Stimulated activated CD8-positive, alpha-beta memory T cell treated with anti-CD3 and anti-CD28 coated beads, Interleukin-4, amount 100 ng/mL, for 48 hours (primary cell): Measurements from ENCODE around the gene ZNF691.
"Not testable (repeated sequence)": the region's sequence is repeated elsewhere in the genome, so short reads cannot be mapped to it uniquely, and the experiment has no call there.

Experiments used
- DNase-seq: peaks from one replicate; pipeline ENCODE4 v3.0.0-alpha.2; 2020

The ZNF691 gene

DNA sequence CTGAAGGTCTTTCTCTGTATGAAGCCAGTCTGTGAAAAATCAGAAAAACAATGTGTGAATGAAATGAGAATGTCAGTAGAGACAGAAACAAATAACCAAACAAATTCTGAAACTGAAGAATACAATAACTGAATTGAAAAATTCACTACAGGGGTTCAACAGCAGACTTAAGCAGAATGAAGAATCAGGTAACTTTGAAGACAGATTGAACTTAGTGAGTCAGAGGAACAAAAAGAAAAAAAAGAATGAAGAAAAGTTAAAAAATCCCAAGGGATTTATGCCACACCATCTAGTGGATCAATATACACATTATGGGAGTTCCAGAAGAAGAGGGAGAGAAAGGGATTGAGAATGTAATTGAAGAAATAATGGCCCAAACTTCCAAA lies 14.6 kb downstream of the ZNF691 start:
- DNase-seq, result no peak

DNA sequence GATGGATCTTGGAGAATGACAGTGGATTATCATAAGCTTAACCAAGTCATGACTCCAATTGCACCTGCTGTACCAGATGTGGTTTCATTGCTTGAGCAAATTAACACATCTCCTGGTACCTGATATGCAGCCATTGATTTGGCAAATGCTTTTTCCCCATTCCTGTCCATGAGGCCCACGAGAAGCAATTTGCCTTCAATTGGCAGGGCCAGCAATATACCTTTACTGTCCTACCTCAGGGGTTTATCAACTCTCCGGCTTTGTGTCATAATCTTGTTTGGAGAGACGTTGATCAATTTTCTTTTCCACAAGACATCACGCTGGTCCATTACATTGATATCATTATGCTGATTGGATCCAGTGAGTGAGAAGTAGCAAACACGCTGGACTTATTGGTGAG lies 20.1 kb downstream of the ZNF691 start:
- no peak for DNase-seq

DNA sequence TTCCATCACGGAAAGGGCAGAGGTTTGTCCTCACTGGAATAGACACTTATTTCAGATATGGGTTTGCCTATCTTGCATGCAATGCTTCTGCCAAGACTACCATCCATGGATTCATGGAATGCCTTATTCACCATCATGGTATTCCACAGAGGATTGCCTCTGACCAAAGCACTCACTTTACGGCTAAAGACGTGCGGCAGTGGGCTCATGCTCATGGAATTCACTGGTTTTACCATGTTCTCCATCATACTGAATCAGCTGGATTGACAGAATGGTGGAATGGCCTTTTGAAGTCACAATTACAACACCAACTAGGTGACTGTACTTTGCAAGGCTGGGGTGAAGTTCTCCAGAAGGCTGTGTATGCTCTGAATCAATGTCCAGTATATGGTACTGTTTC lies 22.1 kb downstream of the ZNF691 start:
- not testable (repeated sequence) for DNase-seq

DNA sequence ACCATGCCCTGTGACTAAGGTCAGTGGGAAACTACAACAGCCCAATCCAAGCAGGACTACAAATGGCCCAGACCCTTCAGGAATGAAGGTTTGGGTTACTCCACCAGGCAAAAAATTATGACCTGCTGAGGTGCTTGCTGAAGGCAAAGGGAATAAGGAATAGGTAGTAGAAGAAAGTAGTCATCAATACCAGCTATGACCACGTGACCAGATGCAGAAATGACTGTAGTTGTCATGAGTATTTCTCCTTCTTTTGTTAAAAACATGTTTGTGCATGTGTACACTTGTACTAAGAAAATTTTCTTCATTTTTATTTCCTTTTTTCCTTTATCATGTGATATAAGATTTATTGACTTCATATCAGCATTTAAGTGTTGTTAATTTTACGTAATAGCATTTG lies 22.8 kb downstream of the ZNF691 start:
- DNase-seq, result not testable (repeated sequence)

DNA sequence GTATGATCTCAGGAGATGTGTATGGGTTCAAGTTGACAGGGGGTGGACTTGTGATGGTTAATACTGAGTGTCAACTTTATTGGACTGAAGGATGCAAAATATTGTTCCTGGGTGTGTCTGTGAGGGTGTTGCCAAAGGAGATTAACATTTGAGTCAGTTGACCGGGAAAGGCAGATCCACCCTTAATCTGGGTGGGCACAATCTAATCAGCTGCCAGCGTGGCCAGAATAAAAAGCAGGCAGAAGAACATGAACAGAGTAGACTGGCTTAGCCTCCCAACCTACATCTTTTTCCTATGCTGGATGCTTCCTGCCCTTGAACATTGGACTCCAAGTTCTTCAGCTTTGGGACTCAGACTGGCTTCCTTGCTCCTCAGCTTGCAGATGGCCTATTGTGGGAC lies 23.3 kb downstream of the ZNF691 start:
- DNase-seq, result not testable (repeated sequence)

DNA sequence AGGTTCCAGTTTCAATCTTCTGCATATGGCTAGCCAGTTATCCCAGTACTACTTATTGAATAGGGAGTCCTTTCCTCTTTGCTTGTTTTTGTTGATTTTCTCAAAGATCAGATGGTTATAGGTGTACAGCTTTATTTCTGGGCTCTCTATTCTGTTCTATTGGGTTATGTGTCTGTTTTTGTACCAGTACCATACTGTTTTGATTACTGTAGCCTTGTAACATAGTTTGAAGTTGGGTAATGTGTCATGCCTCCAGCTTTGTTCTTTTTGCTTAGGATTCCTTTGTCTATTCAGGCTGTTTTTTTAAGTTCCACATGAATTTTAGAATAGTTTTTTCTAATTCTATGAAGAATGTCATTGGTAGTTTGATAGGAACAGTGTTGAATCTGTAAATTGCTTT lies 26.7 kb downstream of the ZNF691 start:
- DNase-seq, result not testable (repeated sequence)

DNA sequence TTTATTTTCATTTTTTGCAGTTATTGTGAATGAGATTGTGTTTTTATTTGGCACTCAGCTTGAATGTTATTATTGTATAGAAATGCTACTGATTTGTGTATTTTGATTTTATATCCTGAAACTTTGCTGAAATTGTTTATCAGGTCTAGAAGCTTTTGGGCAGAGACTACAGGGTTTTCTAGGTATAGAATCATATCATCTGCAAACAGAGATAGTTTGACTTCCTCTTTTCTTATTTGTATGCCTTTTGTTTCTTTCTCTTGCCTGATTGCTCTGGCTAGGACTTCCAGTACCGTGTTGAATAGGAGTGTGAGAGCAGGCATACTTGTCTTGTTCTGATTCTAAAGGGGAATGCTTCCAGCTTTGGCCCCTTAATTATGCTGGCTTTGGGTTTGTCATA lies 27.3 kb downstream of the ZNF691 start:
- DNase-seq, result no peak

DNA sequence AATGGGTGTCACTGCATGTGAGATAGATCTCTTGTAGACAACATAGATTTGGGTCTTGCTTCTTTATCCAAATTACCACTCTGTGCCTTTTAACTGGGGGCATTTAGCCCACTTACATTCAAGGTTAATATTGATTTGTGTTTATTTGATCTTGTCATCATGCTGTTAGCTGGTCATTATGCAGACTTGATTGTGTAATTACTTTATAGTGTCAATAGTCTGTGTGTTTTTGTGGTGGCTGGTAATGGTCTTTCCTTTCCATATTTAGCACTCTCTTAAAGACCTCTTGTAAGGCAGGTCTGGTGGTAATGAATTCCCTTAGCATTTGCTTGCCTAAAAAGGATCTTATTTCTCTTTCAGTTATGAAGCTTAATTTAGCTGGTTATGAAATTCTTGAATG lies 29.6 kb downstream of the ZNF691 start:
- DNase-seq, result no peak

DNA sequence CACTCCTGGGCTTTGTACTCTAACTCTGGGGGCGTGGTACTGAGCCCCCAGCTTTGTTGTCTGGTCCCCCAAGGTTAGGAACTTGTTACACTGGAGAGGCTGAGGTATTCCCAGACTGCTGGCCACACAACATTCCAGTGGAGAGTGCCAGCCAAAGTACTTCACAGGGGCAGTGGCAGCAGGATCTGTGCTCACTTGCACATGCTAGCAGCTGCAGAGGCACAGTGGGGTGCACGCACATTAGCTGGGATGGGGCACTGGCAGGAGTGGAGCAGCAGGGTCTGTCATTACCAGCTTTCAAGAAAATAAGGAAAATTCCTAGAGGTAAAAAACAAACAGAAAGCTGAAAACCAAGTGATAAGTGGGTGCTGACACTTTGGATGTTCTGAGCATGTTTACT lies 31.0 kb downstream of the ZNF691 start:
- DNase-seq, result no peak

DNA sequence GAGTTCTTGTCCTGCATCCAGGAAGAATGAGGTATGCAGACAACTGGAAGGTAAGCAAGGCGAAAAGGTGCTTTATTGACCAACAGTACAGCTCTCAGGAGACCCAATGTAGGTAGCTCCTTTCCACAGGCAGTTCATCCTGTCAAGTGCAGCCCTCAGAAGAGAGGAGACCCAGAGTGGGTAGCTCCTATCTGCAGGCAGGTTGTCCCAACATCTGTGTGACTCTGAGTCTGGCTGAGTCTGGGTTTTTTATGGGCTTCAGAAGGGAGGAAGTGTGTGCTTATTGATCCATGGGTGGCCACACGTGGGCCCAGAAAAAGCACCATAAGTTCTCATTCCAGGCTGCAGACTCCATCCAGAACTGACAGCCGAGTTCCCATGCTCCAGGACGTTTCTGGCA lies 34.0 kb downstream of the ZNF691 start:
- DNase-seq, result no peak

DNA sequence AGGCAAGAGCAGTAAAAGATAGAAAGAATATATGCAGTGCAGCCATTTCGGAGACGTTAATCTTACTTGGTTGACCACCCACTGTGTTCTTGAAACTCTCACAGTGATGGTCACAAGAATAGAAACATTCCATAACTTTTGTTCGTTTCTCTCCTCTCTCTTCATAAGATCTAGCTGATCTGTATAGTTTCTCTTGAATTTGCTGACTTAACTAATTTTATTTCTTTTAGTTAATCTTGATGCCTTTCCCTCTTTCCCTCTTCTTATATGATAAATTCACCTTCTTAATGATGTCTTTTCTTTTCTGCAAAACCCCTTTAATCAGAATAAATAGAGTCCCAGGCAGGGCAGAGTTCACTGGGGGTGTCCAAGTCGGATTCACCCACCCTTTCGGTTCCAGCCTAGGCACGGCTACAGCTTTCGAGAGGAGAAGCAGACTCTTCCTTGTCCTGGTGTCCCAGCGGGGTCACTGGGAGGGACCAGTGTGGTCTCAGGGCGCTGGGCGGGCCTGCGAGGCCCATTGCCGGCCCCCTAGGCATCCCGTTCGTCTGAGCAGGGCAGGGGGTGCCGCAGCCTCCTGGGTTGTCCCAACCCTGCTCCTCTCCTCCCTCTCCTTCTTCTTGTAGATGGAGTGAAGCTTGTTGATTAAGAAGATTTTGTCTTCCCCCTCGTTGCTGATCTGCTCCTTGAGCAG lies 39.8 kb downstream of the ZNF691 start:
- no peak for DNase-seq

DNA sequence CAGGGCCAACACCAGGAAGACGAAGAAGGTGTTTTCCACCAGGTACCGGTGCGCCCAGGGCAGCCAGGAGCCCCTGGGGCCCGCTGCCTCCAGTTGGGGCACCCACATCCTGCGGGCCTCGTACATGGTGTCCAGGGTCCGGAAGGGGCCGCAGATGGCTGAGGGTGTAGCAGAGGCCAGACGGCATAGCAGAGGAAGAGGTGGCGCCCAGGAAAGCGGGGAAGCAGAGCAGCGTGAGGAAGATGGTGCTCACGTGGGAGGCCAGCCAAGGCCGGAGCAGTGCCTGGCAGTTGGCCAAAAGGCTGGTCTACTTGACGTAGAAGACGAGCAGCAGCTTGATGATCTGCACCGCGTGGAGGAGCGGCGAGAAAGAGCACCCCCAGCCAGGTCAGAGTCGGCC lies 40.4 kb downstream of the ZNF691 start:
- no peak for DNase-seq

DNA sequence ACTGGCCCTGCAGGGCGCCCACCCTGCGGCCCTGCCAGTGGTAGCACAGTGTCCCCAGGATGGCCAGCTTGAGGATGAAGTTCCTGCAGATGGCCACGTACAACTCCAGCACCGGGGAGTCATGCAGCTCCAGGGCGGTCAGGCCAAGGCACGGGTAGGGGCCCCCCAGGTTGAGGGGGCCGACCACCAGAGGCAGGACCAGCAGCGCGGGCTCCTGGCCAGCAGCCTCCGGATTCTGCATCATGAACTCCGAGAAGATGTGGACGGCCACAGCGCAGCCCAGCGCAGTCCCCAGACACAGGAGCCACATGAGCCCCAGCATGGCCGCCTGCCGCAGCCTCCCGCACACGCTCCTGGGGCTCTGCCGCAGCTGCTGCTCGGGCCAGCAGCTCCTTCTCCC lies 41.0 kb downstream of the ZNF691 start:
- DNase-seq, result no peak

DNA sequence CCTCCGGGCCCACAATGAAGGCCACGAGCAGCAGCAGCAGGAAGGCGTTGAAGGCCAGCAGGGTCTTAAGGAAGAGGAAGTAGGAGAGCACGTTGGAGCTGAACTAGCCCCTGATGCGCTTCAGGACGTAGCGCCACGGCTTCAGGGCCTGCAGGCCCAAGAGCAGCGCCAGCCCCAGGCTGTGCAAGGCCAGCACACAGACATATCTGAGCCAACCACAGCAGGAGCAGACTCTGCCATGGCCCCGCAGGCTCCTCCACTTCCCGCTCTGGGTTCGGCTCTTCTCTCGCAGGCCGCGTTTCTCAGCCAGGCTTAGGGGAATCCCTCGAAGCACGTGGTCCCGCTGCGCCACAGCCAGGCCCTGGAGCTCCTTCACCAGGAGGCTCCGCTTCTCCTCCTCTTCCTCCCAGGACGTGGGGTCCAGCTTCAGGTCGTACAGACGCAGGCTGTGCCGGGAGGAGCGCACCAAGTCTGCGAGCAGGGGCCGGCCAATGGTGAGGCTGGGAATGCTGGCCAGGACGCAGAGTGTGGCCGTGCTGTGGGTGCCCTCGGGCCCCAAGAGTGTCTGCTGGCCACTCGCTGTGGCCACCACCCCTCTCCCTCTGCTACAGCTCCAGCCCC lies 41.7 kb downstream of the ZNF691 start:
- no peak for DNase-seq

DNA sequence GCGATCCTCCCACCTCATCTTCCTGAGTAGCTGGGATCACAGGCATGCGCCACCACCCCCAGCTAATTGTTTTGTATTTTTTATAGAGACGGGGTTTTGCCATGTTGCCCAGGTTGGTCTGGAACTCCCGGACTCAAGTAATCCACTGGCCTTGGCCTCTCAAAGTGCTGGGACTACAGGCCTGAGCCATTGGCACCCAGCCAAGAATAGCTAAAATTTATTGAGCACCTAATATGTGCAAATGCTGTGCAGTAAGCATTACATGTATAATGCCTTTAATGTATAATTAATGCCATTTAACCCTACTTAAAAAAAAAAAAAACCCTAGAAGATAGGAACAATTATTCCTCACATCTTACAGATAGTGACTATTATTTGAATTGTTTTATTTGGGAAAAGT lies 42.9 kb downstream of the ZNF691 start:
- DNase-seq, result no peak

DNA sequence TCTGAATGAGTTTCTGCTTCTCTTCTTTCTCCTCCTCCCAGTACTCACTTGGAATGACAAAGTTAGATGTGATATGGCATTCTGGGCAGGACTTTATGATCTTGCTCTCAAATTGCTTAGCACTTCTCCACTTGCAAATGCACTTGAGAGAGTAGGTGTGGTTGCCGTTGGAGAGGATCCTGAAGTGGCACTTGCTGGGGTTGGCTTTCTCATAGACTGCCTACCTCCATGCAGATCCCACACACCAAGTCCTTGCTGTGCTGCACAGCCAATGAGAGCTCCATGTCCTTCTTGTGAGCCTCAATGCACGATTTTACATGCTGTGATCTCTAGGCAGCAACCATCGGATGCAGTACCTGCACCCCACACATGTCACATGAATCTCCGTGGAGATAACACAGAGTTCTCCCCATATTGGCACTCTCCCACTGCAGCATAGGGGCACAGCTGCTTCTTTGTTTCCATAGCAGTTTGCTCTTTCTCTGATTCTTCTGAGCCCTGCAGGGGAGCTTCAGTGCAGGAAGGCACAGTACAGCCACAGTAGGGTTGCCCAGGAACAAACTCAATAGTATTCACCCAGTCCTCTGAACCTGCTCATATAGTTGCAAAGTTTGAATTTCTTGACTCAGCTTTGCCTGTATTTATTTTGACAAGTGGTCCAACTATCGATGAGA lies 45.2 kb downstream of the ZNF691 start:
- DNase-seq, result no peak

DNA sequence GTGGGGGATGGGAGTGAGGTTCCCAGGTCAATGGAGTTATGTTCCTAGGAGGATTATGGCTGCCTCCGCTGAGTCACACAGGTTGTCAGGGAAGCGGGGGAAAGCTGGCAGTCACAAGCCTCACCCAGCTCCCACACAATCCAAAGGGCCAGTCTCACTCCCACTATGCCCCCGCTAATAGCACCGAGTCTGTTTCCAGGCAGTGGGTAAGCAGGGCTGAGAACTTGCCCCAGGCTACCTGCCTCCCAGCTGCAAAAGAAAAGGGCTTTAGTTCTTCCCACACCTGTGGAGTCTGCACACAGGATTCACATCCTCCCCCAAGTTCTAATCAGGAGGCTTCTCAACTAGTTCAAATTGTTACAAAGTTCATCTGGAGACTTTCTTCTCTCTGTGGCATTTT lies 53.5 kb downstream of the ZNF691 start:
- DNase-seq, result not testable (repeated sequence)
